Pancreas (tissue), 10 donors: Measurements from ENCODE around the gene ITPK1. TPM values are rescaled to one million over a fixed set of nuclear protein-coding genes. Genes with fewer than 3 reads are reported as not detected.
"Not testable (repeated sequence)": the region's sequence is repeated elsewhere in the genome, so short reads cannot be mapped to it uniquely, and the experiment has no call there.

Experiments used
- ATAC-seq, 4 donors: fragments of 200-7000 bp; cut with Tn5 transposase; one replicate each; pipeline versions ENCODE4 v1.8.0 to v1.9.1; 2020; ENCODE audit warnings: mild to moderate bottlenecking in 4 of 4, moderate library complexity in 4 of 4
- DNase-seq, 6 donors: peaks; one replicate each; pipeline ENCODE4 v3.0.0-alpha.2; 2020
- FAIRE-seq: peaks from 2 replicates; lab custom pipeline; 2012; peaks lifted over from hg19 to GRCh38; lab: Jason Lieb, UNC
- H3K27ac ChIP-seq, 4 donors: fragments of 200-600 bp; sonication (generic); 1 replicate in 3 of 4; 2 replicates in 1 of 4; pipeline versions ENCODE4 v1.5.0 to v1.8.0; 2020
- H3K27me3 ChIP-seq, 4 donors: fragments of 200-600 bp; one replicate each; pipeline ENCODE4 v1.8.0; 2021
- H3K36me3 ChIP-seq, 3 donors: fragments of 200-600 bp; sonication (generic) in 1 of 3; one replicate each; pipeline versions ENCODE4 v1.5.0 to v1.8.0; 2020 to 2021
- H3K4me1 ChIP-seq, 3 donors: fragments of 200-600 bp; one replicate each; pipeline ENCODE4 v1.8.0; 2021
- H3K4me3 ChIP-seq, 4 donors: fragments of 200-600 bp; sonication (generic) in 2 of 4; one replicate each; pipeline versions ENCODE4 v1.5.0 to v1.8.0; 2020 to 2021
- H3K9me3 ChIP-seq, 4 donors: fragments of 200-600 bp; one replicate each; pipeline ENCODE4 v1.8.0; 2021
- WGBS, 2 donors: extraction: QIAGEN DNeasy Blood & Tissue Kit; methylation state at CpG; one replicate each; pipeline ENCODE4 v1.1.7; 2013; 5-methylcytosine and 5-hydroxymethylcytosine counted together
- intact Hi-C, 3 donors: fragments of 100-400 bp; cut with DNase I; formaldehyde crosslinking; loops; one replicate each; pipeline versions ENCODE4 v1.11.1 to v1.14.2; 2022
- polyA plus RNA-seq, 2 donors: library from polyadenylated mRNA; stranded (reverse); fragments of 200-250 nt; gene quantifications; one replicate each; pipeline ENCODE4 v1.2.3, GENCODE V29; 2013
- total RNA-seq, 6 donors: library from RNA; stranded (reverse); fragmentation: NEBNext Ultra II Directional in 4 of 6; extraction: Animal tissue kit (Norgen Biotek cat#: 25700) in 4 of 6; gene quantifications; one replicate each; pipeline versions ENCODE4 v1.2.1 to v1.2.4, GENCODE V29; 2021 to 2023
- TF ChIP-seq, protein P1 (sequence below), 4 donors: fragments of 200-600 bp; sonication (generic) in 3 of 4; IDR thresholded peaks; one replicate each; pipeline versions ENCODE4 v1.5.0 to v1.8.0; 2021; ENCODE audit warnings: antibody characterized with exemption in 4 of 4
- donor health status: healthy with polysubstance abuse.
- donor health status: DM: no; HTN: no; CAD: no; lungs with moderate emphysema.
- donor health status: DM: no; HTN: no; CAD: no.
- donor health status: control.
- donor health status: control.
- donor health status: Bipolar disorder and iron deficiency.
- donor health status: DM: yes; HTN: yes; CAD: no.
- donor health status: DM: no; HTN: no; CAD: no.
- donor health status: DM: no; HTN: no; CAD: no.
- donor health status: DM: yes; HTN: yes; CAD: no.

Gene ITPK1
- total and polyA plus RNA-seq, 8 donors, result 23.2 to 38.3 (median 33.0) TPM

- ATAC-seq (no peak), FAIRE-seq (no peak), DNase-seq (peak in 3 of 6 donors; percentile 11 to 61 (median 33))
- WGBS, 2 donors, result 33 to 38% methylated on average over 8 of the region's 8 CpGs
- Histone ChIP-seq H3K4me1 (peaks cover 16 to 24% (median 23%) of the 10 kb centered on the region in 3 donors), H3K9me3 (no peaks in the 10 kb centered on the region), H3K27me3 (no peaks in the 10 kb centered on the region), H3K4me3 (no peak overlapping the region), H3K36me3 (no peaks in the 10 kb centered on the region), H3K27ac (peak overlapping the region in 3 of 4 donors; percentile 22 to 82 (median 80))
- intact Hi-C loops, result loop anchor here in 1 of 3 donors (5.0 kb wide), 1 partner anchor 184 kb away; no protein-coding TSS in a partner anchor
- TF ChIP-seq, protein P1, sequence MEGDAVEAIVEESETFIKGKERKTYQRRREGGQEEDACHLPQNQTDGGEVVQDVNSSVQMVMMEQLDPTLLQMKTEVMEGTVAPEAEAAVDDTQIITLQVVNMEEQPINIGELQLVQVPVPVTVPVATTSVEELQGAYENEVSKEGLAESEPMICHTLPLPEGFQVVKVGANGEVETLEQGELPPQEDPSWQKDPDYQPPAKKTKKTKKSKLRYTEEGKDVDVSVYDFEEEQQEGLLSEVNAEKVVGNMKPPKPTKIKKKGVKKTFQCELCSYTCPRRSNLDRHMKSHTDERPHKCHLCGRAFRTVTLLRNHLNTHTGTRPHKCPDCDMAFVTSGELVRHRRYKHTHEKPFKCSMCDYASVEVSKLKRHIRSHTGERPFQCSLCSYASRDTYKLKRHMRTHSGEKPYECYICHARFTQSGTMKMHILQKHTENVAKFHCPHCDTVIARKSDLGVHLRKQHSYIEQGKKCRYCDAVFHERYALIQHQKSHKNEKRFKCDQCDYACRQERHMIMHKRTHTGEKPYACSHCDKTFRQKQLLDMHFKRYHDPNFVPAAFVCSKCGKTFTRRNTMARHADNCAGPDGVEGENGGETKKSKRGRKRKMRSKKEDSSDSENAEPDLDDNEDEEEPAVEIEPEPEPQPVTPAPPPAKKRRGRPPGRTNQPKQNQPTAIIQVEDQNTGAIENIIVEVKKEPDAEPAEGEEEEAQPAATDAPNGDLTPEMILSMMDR (IDR thresholded peaks at IDR 0.05), result no peak
These were observed 20.3 kb upstream of the ITPK1 start for GRCh38 chr14:93136009-93136408.

- WGBS, 2 donors, result 16 to 23% methylated on average over 5 of the region's 5 CpGs
- DNase-seq, result peak in 5 of 6 donors; percentile 65 to 82 (median 76)
- H3K4me1 ChIP-seq, result peaks cover 16 to 24% (median 23%) of the 10 kb centered on the region in 3 donors
- TF ChIP-seq, protein P1 (IDR thresholded peaks at IDR 0.05), result no peak
- peak; percentile 63 to 79 (median 72) for ATAC-seq
- no peaks in the 10 kb centered on the region for H3K27me3 ChIP-seq
- no peaks in the 10 kb centered on the region for H3K36me3 ChIP-seq
- peak overlapping the region in 3 of 4 donors; percentile 22 to 82 (median 80) for H3K27ac ChIP-seq
- no peak overlapping the region for H3K4me3 ChIP-seq
- no peak for FAIRE-seq
- H3K9me3 ChIP-seq, result no peaks in the 10 kb centered on the region
- intact Hi-C loops, result loop anchor here in 1 of 3 donors (5.0 kb wide), 1 partner anchor 183 kb away; no protein-coding TSS in a partner anchor
These were observed 19.7 kb upstream of the ITPK1 start for GRCh38 chr14:93135399-93135798.

DNA sequence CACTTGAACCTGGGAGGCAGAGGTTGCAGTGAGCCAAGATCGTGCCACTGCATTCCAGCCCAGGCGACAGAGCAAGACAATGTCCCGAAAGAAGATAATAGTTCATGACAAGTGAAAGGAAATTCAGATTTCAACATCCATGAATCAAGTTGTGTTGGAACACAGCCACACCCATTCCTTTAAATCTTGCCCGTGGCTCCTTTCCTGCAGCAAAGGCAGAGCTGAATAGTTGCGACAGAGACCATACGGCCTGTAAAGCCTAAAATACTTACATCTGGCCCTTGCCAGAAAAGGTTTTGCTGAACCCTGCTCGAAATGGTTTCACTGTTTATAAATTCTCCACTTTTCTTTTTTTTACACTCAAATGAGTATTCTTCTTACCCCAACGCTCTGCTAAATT, 17.7 kb upstream of the ITPK1 start:
- ATAC-seq, result no peak
- no peak for FAIRE-seq
- TF ChIP-seq, protein P1 (IDR thresholded peaks at IDR 0.05), result no peak
- intact Hi-C loops, result no loop called here
- no peak overlapping the region for H3K27ac ChIP-seq
- no peak overlapping the region for H3K4me3 ChIP-seq
- no peaks in the 10 kb centered on the region for H3K27me3 ChIP-seq
- WGBS, 2 donors, result 82% methylated on average over 8 of the region's 8 CpGs
- DNase-seq, result no peak
- no peaks in the 10 kb centered on the region for H3K36me3 ChIP-seq
- no peaks in the 10 kb centered on the region for H3K9me3 ChIP-seq
- H3K4me1 ChIP-seq, result peaks cover 16 to 22% (median 22%) of the 10 kb centered on the region in 3 donors

DNA sequence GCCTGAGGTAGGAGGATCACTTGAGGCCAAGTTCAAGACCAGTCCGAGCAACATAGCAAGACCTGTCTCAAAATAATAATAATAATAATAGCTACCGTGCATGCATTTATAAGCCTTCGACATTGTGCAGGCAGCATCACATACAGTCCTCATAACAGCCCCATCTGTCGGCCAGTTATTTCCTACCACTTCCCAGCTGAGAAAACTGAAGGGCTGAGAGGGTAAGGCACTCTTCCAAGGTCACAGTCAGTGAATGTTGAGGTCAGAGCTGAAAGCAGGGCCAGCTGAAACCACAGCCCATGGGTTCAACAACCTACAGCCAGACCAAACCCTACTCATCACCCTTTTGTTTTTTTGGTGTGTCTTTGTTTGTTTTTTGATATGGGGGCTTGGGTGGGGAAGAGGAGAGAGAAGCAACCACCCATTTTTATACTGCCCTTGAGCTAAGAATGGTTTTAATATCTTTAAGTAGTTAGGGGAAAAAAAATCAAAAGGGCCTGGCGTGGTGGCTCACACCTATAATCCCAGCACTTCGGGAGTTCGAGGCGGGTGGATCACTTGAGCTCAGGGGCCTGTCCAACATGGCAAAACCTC, 16.8 kb upstream of the ITPK1 start:
- ATAC-seq (peak; percentile 66 to 86 (median 84)), DNase-seq (peak in 4 of 6 donors; percentile 45 to 75 (median 74)), FAIRE-seq (no peak)
- 47 to 57% methylated on average over 8 of the region's 8 CpGs for WGBS, 2 donors
- intact Hi-C loops, result no loop called here
- peak overlapping the region in 1 of 4 donors; percentile 41 for H3K27ac ChIP-seq
- no peaks in the 10 kb centered on the region for H3K27me3 ChIP-seq
- no peaks in the 10 kb centered on the region for H3K36me3 ChIP-seq
- H3K9me3 ChIP-seq, result no peaks in the 10 kb centered on the region
- TF ChIP-seq, protein P1 (IDR thresholded peaks at IDR 0.05), result peak; percentile 17 to 39 (median 30)
- peaks cover 7 to 16% (median 14%) of the 10 kb centered on the region in 3 donors for H3K4me1 ChIP-seq
- H3K4me3 ChIP-seq, result no peak overlapping the region

DNA sequence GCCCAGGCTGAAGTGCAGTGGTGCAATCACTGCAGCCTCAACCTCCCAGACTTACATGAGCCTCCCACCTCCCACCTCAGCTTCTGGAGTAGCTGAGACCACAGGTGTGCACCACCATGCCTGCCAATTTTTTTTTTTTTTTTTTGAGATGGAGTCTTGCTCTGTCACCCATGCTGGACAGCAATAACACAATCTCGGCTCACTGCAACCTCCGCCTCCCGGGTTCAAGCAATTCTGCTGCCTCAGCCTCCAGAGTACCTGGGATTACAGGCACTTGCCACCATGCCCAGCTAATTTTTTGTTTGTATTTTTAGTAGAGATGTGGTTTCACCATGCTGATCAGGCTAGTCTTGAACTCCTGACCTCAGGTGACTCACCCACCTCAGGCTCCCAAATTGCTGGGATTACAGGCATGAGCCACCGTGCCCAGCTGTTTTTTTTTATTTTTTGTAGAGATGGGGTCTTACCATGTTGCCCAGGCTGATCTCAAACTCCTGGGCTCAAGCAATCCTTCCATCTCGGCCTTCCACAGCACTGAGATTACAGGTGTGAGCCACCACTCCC, 15.6 kb upstream of the ITPK1 start:
- peaks cover 6 to 14% (median 11%) of the 10 kb centered on the region in 3 donors for H3K4me1 ChIP-seq
- H3K4me3 ChIP-seq, H3K27ac ChIP-seq, H3K27me3 ChIP-seq, DNase-seq, intact Hi-C loops, ATAC-seq, H3K9me3 ChIP-seq, FAIRE-seq, H3K36me3 ChIP-seq: not testable (repeated sequence)
- 85 to 86% methylated on average over 5 of the region's 5 CpGs for WGBS, 2 donors
